ENCODE measurements around the gene ZMIZ1. TPM values are rescaled to one million over a fixed set of nuclear protein-coding genes. Genes with fewer than 3 reads are reported as not detected.

ZMIZ1 gene
- total RNA-seq, 2 donors from 2014 or later, result 51.4 to 58.0 TPM

GRCh38 chr10:79246606-79247275, 178.0 kb downstream of the ZMIZ1 start:
- DNase-seq (peak; percentile 86), ATAC-seq (peak; percentile 52 to 62)
- intact Hi-C loops (cut with DNase I), result no loop called here

DNA sequence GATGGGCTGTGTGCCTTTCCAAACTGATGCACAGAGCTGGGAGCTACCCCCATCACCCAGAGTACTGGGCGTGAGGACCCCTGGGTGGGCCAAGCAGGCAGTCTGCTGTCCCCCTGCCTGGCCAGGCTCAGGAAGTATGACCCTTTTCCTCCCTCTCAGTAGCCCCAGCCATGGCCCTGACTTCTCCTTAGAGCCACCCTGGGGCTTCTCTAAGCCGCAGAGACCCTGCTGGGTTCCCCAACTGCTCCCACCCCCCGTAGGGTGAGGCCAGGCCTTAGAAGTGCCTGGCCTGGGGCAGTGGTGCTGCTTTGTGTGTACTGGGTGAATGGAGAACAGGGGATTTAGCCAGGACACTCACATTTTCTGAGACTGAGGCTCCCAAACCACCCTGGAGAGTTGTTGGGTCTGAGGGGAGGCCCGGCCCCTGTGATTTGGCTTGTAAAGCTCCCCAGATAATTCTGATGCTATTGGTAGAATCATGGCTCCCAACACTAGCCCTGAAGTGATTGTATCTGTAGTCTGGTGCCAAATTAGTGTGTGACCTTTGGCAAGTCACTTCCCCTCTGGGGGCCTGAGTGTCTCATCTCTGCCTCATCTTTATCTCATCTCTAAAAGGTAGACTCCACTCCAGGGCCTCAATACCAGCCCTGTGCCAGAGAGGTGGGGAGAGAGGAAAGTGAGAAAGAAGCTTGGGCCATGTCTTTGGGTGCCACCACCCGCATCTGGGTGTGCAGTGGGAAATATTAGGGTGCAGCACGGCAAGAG, 178.8 kb downstream of the ZMIZ1 start:
- no peak for ATAC-seq
- no peak for DNase-seq
- intact Hi-C loops (cut with DNase I), result no loop called here

GRCh38 chr10:79248341-79249185, 179.8 kb downstream of the ZMIZ1 start:
- DNase-seq, result peak; percentile 66
- no peak for ATAC-seq
- intact Hi-C loops (cut with DNase I), result no loop called here

DNA sequence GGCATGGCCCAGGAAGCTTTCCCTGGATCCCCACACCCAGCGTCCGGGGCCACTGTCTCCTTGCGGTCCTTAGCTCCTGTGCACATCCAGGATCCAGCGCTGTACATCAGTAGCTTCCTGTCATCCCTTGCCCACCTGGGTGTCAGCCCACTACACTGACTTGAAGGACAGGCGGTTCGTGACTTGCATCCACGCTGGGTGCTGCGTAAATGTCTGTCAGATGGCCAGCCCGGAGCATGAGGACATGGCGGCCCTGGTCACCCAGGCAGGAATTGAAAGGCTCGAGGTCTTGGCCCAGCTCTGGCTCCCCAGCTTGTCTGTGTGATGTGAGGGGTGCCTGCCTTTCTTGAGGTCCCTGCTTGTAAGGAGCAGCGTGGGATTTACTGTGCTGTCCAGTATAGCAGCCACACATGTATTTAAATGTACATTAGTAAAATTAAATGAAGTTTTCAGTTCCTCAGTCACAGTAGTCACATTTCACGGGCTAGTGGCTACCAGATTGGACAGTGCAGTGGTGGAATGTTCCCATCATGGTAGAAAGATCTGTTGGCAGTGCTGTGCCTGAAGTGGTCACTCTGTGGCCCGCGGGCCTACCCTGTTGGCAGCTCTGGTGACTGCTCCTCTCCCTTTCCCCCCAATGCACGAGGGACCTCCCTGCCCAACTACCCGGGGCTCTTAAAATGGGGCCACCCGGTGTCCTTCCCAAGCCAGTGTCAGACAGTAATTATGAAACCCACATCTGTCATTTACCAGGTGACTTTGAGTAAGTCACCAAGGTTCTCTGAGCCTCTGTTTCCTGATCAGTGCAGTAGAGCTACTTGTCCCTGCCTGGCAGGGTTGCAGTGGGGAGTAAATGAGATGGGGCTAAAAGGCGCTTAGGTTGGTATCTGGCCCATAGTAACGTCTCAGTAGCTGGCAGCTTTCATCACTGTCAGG, 180.7 kb downstream of the ZMIZ1 start:
- DNase-seq (no peak), ATAC-seq (no peak)
- intact Hi-C loops (cut with DNase I), result no loop called here

DNA sequence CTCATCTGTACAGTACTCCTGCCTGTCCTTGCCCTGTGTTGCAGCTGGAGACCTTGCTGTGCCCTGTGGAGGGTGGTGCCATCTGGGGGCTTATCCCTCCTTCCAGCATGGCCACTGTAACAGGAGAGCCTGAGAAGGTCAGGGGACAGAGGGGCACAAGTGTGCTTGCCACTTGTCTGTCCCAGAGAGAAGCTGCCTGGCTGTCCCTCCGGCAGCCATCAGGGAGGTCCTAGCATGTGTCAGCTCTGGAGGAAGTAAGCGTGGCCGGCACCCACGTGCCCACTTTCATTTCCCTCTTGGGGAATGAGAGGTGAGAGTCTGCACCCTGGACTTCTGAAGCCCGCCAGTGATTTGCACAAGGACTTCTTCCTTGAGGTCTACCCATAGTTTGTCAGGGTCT, 181.5 kb downstream of the ZMIZ1 start:
- intact Hi-C loops (cut with DNase I), result no loop called here
- ATAC-seq (no peak), DNase-seq (no peak)

DNA sequence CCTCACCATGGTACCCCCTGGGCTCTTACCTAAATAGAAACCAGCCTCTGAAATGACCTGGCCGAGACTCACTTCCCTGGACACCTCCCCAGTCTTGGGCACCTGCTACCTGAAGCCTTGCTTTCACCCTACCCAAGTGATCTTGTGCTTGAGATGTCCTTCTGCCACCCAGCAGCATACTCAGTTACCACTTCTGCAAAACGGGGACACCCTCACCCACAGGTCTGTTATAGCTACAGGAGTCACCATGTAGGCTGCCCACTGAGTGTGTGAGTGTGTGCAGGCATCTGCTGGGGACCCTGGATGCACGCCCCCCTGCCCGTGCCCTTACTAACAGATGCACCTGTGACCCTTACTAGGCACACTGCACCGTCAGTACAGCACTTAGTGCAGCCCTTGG, 183.7 kb downstream of the ZMIZ1 start:
- DNase-seq, result no peak
- no peak for ATAC-seq
- intact Hi-C loops (cut with DNase I), result no loop called here

DNA sequence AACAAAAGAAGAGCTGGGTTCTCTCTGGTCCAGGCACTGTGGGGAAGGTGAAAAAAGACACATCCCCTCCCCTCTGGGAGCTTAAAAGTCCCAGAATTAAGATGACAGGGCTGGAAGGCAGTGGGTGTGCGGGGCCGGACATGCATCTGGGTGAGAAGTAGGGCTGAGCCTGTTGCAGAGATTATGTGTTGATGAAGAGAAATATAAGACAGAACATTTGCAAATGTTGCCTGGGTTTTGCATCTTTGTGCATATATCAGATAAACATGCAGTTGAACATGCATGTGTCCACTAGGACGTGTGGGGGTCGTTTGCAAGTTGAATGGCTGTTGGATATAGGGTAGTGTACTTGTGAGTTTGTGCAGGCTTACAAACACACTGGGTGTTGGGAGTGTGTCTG, 184.2 kb downstream of the ZMIZ1 start:
- DNase-seq, result no peak
- no peak for ATAC-seq
- intact Hi-C loops (cut with DNase I), result no loop called here

DNA sequence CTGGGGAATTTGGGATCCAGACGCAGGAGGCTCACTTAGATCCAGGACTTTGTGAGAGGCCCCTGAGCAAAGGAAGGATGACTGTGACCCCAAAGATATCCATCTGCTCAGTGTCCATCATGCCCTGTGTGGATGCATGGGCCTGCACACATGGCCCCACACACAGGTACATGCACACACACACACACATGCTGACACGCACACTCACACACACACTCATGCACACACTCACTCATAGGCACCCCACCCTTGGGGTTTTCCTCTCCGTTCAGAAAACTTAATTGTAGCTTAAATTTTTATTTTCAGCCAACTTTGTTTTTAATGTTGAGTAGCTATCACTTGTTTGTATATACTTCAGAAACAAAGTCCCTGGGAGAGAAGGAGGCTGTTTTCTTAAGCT, 184.9 kb downstream of the ZMIZ1 start:
- ATAC-seq (no peak), DNase-seq (no peak)
- intact Hi-C loops (cut with DNase I), result no loop called here

DNA sequence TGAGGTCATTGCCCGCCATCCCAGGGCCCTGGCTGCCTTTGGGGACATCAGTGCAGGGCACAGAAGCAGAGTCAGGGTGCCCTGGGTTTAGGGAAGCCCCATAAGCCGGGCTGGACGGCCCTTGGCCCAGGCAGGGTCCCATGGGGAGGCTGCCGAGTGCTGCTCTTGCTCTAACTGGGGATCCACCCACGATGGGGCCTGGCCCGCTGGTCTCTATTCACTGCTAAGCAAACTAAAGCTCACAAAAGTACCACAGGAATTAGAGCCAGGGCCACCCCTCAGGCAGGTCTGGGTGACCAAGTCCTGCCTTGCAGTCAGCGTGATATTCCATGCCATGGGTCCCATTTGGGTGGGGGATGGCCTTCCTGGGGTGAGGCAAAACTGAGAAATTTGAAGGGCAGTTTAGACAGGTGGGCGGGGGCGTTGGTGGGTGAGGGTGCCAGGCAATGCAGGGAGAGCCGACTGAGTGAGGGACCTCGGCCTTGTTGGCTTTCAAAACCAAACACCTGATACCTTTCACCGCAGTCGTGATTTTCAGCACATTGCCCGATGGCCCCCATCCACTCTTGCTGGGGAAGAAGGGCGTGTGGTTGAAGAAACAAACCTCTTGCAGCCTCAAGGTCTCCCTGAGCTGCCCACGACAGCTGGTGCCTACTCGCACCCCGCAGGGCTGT, 185.7 kb downstream of the ZMIZ1 start:
- DNase-seq (no peak), ATAC-seq (no peak)
- intact Hi-C loops (cut with DNase I), result no loop called here

- intact Hi-C loops (cut with DNase I), result no loop called here
- DNase-seq (no peak), ATAC-seq (no peak)
Observed at GRCh38 chr10:79255007-79255507, 186.3 kb downstream of the ZMIZ1 start.

GRCh38 chr10:79256264-79256806, 187.6 kb downstream of the ZMIZ1 start:
- DNase-seq (no peak), ATAC-seq (no peak)
- intact Hi-C loops (cut with DNase I), result no loop called here

DNA sequence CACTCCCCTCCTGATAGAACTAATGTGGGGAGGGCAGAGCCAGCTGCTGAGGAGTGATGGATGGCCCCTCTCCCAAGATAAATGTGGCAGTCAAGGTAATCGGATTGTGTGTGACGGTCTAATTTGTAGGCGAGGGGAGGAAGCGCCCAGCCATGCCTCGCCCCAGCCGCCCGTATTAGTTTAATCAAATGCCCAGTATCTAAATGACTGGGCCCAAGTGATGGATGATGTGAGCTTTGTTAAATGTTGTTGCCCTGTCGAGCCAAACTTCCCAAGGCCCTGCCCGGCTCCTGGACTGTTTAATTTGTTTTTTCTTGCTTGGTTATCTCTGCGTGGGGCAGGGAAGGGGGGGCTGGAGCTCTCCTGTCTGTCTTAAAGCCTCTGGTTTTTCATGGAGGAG, 190.1 kb downstream of the ZMIZ1 start:
- intact Hi-C loops (cut with DNase I), result no loop called here
- DNase-seq (no peak), ATAC-seq (no peak)

GRCh38 chr10:79259834-79260233, 191.1 kb downstream of the ZMIZ1 start:
- ATAC-seq (no peak), DNase-seq (no peak)
- intact Hi-C loops (cut with DNase I), result no loop called here

DNA sequence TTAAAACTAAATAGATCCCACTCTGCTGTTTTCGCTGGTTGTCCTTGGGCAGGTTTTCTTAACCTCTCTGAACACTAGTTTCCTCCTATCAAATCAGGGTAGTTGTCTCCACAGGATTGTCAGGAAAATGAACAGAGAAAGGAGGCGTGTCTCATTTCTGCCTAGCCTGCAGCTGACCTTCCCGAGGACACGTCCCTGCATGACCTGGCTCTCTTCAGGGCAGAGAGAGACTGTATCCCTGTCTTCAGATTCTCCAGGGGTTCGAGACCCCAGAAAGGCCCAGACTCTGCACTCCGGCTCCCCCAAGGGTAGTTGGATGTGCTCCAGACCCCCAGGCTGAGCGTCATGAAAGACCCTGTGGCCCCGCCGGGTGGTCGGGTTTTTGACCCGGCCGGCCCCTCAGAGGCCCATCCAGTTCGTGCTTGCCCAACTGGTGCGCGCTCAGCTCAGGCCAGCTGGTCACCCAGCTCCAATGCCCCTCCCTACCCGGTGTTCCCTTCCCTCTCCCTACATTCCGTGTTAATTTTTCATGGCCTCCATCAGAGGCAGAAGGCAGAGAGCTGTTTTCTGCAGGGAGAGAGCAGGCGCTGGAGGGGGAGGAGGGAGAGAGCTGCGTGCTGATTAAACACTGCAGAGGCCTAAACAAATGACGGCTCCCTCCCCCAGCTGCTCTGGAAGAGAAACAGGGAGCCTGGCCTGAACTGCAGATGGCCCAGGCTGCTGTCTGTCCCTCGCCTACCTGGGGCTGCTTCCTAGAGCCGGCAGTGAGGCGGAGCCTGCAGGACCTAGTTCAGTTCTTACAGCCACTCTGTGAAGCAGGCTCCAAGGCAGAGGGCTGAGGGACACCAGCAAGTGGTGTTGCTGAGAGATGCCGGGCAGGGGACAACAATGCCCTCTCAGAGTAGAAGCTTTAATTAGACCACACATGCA, 192.3 kb downstream of the ZMIZ1 start:
- intact Hi-C loops (cut with DNase I), result no loop called here
- DNase-seq (no peak), ATAC-seq (peak; percentile 24 to 36)

- DNase-seq (no peak), ATAC-seq (no peak)
- intact Hi-C loops (cut with DNase I), result no loop called here
Observed at GRCh38 chr10:79262131-79262530, 193.4 kb downstream of the ZMIZ1 start.

- DNase-seq (no peak), ATAC-seq (no peak)
- intact Hi-C loops (cut with DNase I), result no loop called here
Observed at GRCh38 chr10:79262959-79263746, 194.4 kb downstream of the ZMIZ1 start.

All from left cardiac atrium (tissue), 4 donors.